OCI-LY1 (cell line): ENCODE data around the gene ZNF574.

ENCODE experiments used
- H2AFZ ChIP-seq: fragments of 200-600 bp; sonication (generic), shearing (Covaris generic); 2 replicates; pipeline ENCODE4 v1.6.0; 2014; ENCODE audit warnings: antibody characterized with exemption, mild to moderate bottlenecking, low read length
- H3F3A ChIP-seq: fragments of 200-600 bp; sonication (generic), shearing (Covaris generic); 2 replicates; pipeline ENCODE4 v1.6.0; 2014; ENCODE audit warnings: mild to moderate bottlenecking, antibody characterized with exemption, low read length, moderate library complexity; ENCODE audit not compliant: insufficient read depth
- H3K27ac ChIP-seq: fragments of 200-600 bp; sonication (generic); 2 replicates; pipeline ENCODE4 v1.5.1; 2014; ENCODE audit warnings: low read length, mixed run types, mild to moderate bottlenecking, low read depth; ENCODE audit not compliant: poor library complexity, severe bottlenecking
- H3K27me3 ChIP-seq: fragments of 200-600 bp; sonication (generic); 2 replicates; pipeline ENCODE4 v1.6.0; 2014; ENCODE audit warnings: antibody characterized with exemption, mild to moderate bottlenecking, low read length, moderate library complexity; ENCODE audit not compliant: insufficient read depth
- H3K36me3 ChIP-seq: fragments of 200-600 bp; sonication (generic); 2 replicates; pipeline ENCODE4 v1.6.1; 2014; ENCODE audit warnings: mild to moderate bottlenecking, antibody characterized with exemption, low read length, moderate library complexity, mixed read lengths; ENCODE audit not compliant: insufficient read depth
- H3K4me1 ChIP-seq: fragments of 200-600 bp; sonication (generic); 2 replicates; pipeline ENCODE4 v1.5.1; 2014; ENCODE audit warnings: mild to moderate bottlenecking, low read length, moderate library complexity; ENCODE audit not compliant: insufficient read depth, severe bottlenecking
- H3K4me2 ChIP-seq: fragments of 200-600 bp; sonication (generic), shearing (Covaris generic); 2 replicates; pipeline ENCODE4 v1.6.1; 2014; ENCODE audit warnings: low read length
- H3K4me3 ChIP-seq: fragments of 200-600 bp; sonication (generic); 2 replicates; pipeline ENCODE4 v1.5.1; 2014; ENCODE audit warnings: low read length, low read depth, mild to moderate bottlenecking, mixed read lengths; ENCODE audit not compliant: poor library complexity, severe bottlenecking
- H3K79me2 ChIP-seq: fragments of 200-600 bp; shearing (Covaris generic); 2 replicates; pipeline ENCODE4 v1.6.1; 2016; ENCODE audit warnings: mixed run types, low read length, mixed read lengths; ENCODE audit not compliant: insufficient read depth
- H3K9ac ChIP-seq: fragments of 200-600 bp; sonication (generic), shearing (Covaris generic); 2 replicates; pipeline ENCODE4 v1.6.1; 2014; ENCODE audit warnings: mild to moderate bottlenecking, low read length, mixed read lengths
- H3K9me2 ChIP-seq: fragments of 200-600 bp; sonication (generic), shearing (Covaris generic); 2 replicates; pipeline ENCODE4 v1.6.1; 2014; ENCODE audit warnings: low read depth, mild to moderate bottlenecking, low read length, mixed read lengths
- H3K9me3 ChIP-seq: fragments of 200-600 bp; shearing (Covaris generic); 2 replicates; pipeline ENCODE4 v1.6.1; 2014; ENCODE audit warnings: low read length, mixed read lengths
- H4K20me1 ChIP-seq: fragments of 200-600 bp; sonication (generic), shearing (Covaris generic); 2 replicates; pipeline ENCODE4 v1.6.0; 2016; ENCODE audit warnings: mild to moderate bottlenecking, low read length; ENCODE audit not compliant: insufficient read depth
- CTCF ChIP-seq: fragments of 200-600 bp; sonication (generic), shearing (Covaris generic); IDR thresholded peaks from 2 replicates; pipeline ENCODE4 v1.5.1; 2017; ENCODE audit warnings: mild to moderate bottlenecking, antibody characterized with exemption, low read length, moderate library complexity, mixed read lengths
- EZH2 ChIP-seq: fragments of 200-600 bp; sonication (generic), shearing (Covaris generic); IDR thresholded peaks from 2 replicates; pipeline ENCODE4 v1.8.0; 2017; ENCODE audit warnings: borderline replicate concordance, mixed run types, mild to moderate bottlenecking, antibody characterized with exemption, low read length, moderate library complexity, mixed read lengths

Gene ZNF574

GRCh38 chr19:42048992-42049391 is 27.0 kb upstream of the ZNF574 start:
- Histone ChIP-seq H3K4me3 (peak overlapping the region; percentile 33), H3K9me3 (no peaks in the 10 kb centered on the region), H3K9me2 (no peaks in the 10 kb centered on the region), H4K20me1 (no peaks in the 10 kb centered on the region), H2AFZ (peak overlapping the region; percentile 85; the same call in 1 of the 2 replicates), H3K9ac (no peak overlapping the region), H3K27ac (no peak overlapping the region), H3K27me3 (no peaks in the 10 kb centered on the region; the same call in 1 of the 2 replicates), H3F3A (no peaks in the 10 kb centered on the region), H3K79me2 (no peaks in the 10 kb centered on the region), H3K4me1 (peaks cover 7% of the 10 kb centered on the region), H3K4me2 (peak overlapping the region; percentile 69), H3K36me3 (no peaks in the 10 kb centered on the region)
- TF ChIP-seq CTCF = no peak
- TF ChIP-seq EZH2 = no peak

GRCh38 chr19:42051166-42052115 is 24.5 kb upstream of the ZNF574 start:
- Histone ChIP-seq H3K9ac (no peak overlapping the region), H3K4me3 (no peak overlapping the region), H3K79me2 (no peaks in the 10 kb centered on the region), H4K20me1 (no peaks in the 10 kb centered on the region), H3K36me3 (no peaks in the 10 kb centered on the region), H3K27me3 (peaks cover 8% of the 10 kb centered on the region; the same call in 1 of the 2 replicates), H3K4me2 (no peak overlapping the region), H2AFZ (no peak overlapping the region), H3K9me3 (no peaks in the 10 kb centered on the region), H3K4me1 (peaks cover 7% of the 10 kb centered on the region), H3F3A (no peaks in the 10 kb centered on the region), H3K9me2 (no peaks in the 10 kb centered on the region), H3K27ac (no peak overlapping the region)
- no peak for TF ChIP-seq CTCF
- no peak for TF ChIP-seq EZH2

- no peak overlapping the region for H2AFZ ChIP-seq
- no peaks in the 10 kb centered on the region for H3K79me2 ChIP-seq
- no peak overlapping the region for H3K27ac ChIP-seq
- H3K9ac ChIP-seq = no peak overlapping the region
- TF ChIP-seq EZH2 = no peak
- TF ChIP-seq CTCF = no peak
- H3K4me1 ChIP-seq = peaks cover 7% of the 10 kb centered on the region
- no peaks in the 10 kb centered on the region for H3F3A ChIP-seq
- H3K36me3 ChIP-seq = no peaks in the 10 kb centered on the region
- H3K4me3 ChIP-seq = no peak overlapping the region
- peaks cover 8% of the 10 kb centered on the region; the same call in 1 of the 2 replicates for H3K27me3 ChIP-seq
- no peaks in the 10 kb centered on the region for H3K9me3 ChIP-seq
- no peak overlapping the region for H3K4me2 ChIP-seq
- H3K9me2 ChIP-seq = no peaks in the 10 kb centered on the region
- H4K20me1 ChIP-seq = no peaks in the 10 kb centered on the region
Measured at GRCh38 chr19:42052241-42052863, 23.6 kb upstream of the ZNF574 start.
